Erythroblast (primary cell): ENCODE measurements around the gene ODF2.

Experiments used
- GATA1 ChIP-seq: IDR thresholded peaks from 2 replicates; pipeline ENCODE4 v1.6.1; 2011; ENCODE audit warnings: low read depth, mild to moderate bottlenecking, control low read depth, low read length, moderate library complexity
- POLR2A ChIP-seq: IDR thresholded peaks from 2 replicates; pipeline ENCODE4 v1.6.1; 2011; ENCODE audit warnings: mild to moderate bottlenecking, low read length

- TF ChIP-seq POLR2A (no peak), GATA1 (no peak)
Observed at GRCh38 chr9:128409450-128409849, 46.4 kb upstream of the ODF2 start.
